Heart right ventricle (tissue), 16 donors: Measurements from ENCODE around the gene HCRTR1. TPM values are rescaled to one million over a fixed set of nuclear protein-coding genes. Genes with fewer than 3 reads are reported as not detected.

Experiments
- ATAC-seq, 8 donors: fragments of 200-7000 bp; cut with Tn5 transposase; one replicate each; pipeline ENCODE4 v1.9.1; 2020; ENCODE audit warnings: mild to moderate bottlenecking in 8 of 8, moderate library complexity in 8 of 8, moderate number of reproducible peaks in 1 of 8
- DNase-seq, 2 donors: peaks; one replicate each; pipeline ENCODE4 v3.0.0-alpha.2; 2020
- H3K27ac ChIP-seq, 10 donors: fragments of 200-600 bp; sonication (generic) in 2 of 10; one replicate each; pipeline versions ENCODE4 v1.5.0 to v1.8.0; 2020 to 2022; ENCODE audit warnings: mild to moderate bottlenecking in 3 of 10
- H3K27me3 ChIP-seq, 7 donors: fragments of 200-600 bp; one replicate each; pipeline ENCODE4 v1.8.0; 2021 to 2022; ENCODE audit warnings: mild to moderate bottlenecking in 2 of 7
- H3K36me3 ChIP-seq, 9 donors: fragments of 200-600 bp; sonication (generic) in 1 of 9; one replicate each; pipeline versions ENCODE4 v1.5.0 to v1.8.0; 2020 to 2022; ENCODE audit warnings: mild to moderate bottlenecking in 2 of 9
- H3K4me1 ChIP-seq, 9 donors: fragments of 200-600 bp; sonication (generic) in 1 of 9; one replicate each; pipeline versions ENCODE4 v1.5.0 to v1.8.0; 2020 to 2022; ENCODE audit warnings: mild to moderate bottlenecking in 4 of 9
- H3K4me3 ChIP-seq, 10 donors: fragments of 200-600 bp; sonication (generic) in 2 of 10; one replicate each; pipeline versions ENCODE4 v1.5.0 to v1.8.0; 2020 to 2022; ENCODE audit warnings: mild to moderate bottlenecking in 7 of 10, moderate library complexity in 2 of 10
- H3K9me3 ChIP-seq, 11 donors: fragments of 200-600 bp in 10 of 11; sonication (generic) in 2 of 11; one replicate each; pipeline versions ENCODE4 v1.5.0 to v1.8.0; 2013 to 2022; ENCODE audit warnings: mild to moderate bottlenecking in 2 of 11, control low read depth in 1 of 11, moderate library complexity in 1 of 11
- CTCF ChIP-seq, 9 donors: fragments of 200-600 bp; sonication (generic) in 2 of 9; IDR thresholded peaks; one replicate each; pipeline versions ENCODE4 v1.5.0 to v1.8.0; 2021 to 2022; ENCODE audit warnings: antibody characterized with exemption in 9 of 9, mild to moderate bottlenecking in 5 of 9, moderate library complexity in 1 of 9
- WGBS, 2 donors: extraction: QIAGEN DNeasy Blood & Tissue Kit; methylation state at CpG; one replicate each; pipeline ENCODE4 v1.1.7; 2013; ENCODE audit warnings: inconsistent platforms in 1 of 2; 5-methylcytosine and 5-hydroxymethylcytosine counted together
- intact Hi-C, 10 donors: fragments of 100-400 bp; cut with DNase I; formaldehyde crosslinking; loops; one replicate each; pipeline versions ENCODE4 v1.11.1 to v1.14.2; 2022
- polyA plus RNA-seq, 2 donors: library from polyadenylated mRNA; stranded (reverse); fragments of 200-250 nt; gene quantifications; one replicate each; pipeline ENCODE4 v1.2.3, GENCODE V29; 2013
- total RNA-seq, 10 donors: library from RNA; stranded (reverse); fragmentation: NEBNext Ultra II Directional in 3 of 10; extraction: Animal tissue kit (Norgen Biotek cat#: 25700) in 3 of 10; gene quantifications; one replicate each; pipeline versions ENCODE4 v1.2.1 to v1.2.4, GENCODE V29; 2021 to 2023
- donor health status: Arrhythmogenic right ventricular cardiomyopathy.
- donor health status: ischemic (EF 13 %, LVEDD 7.1; RV severe dilation, severe dysfunction).
- donor health status: healthy with polysubstance abuse.
- donor health status: DM: no; HTN: yes; CAD: no.
- donor health status: DM: no; HTN: no; CAD: no.
- donor health status: ischemic (EF 25% LVEDD 6.9; RV normal size, moderate dysfunction).
- donor health status: ischemic (EF 25% LVEDD 5.7; RV mildly dilated, moderate dysfunction).
- donor health status: healthy.
- donor health status: DM: yes; HTN: yes; CAD: no.
- donor health status: Ischemic cardiomyopathy.
- donor health status: ischemic (EF 35%, LVEDD 5.7; RV mildly dilated, moderate dysfunction).
- donor health status: nonischemic (EF 11% LVEDD 7.7; RV severe dilation, severe dysfunction).
- donor health status: DM: yes; HTN: yes; CAD: no.
- donor health status: PGD.
- donor health status: ischemic (EF 29% LVEDD 5.4; RV normal size, mild dysfunction).
- donor health status: nonischemic (EF 23%, LVEDD 6.1; RV moderate dilation, normal function).

Gene HCRTR1
- total and polyA plus RNA-seq, 12 donors = 0.17 to 1.5 (median 0.37) TPM; not detected in 4

GRCh38 chr1:31628931-31629556 lies 11.6 kb downstream of the HCRTR1 start:
- intact Hi-C loops = no loop called here
- peak overlapping the region; percentile 72 to 97 (median 90) for H3K27ac ChIP-seq
- no peaks in the 10 kb centered on the region for H3K9me3 ChIP-seq
- WGBS, 2 donors = 56 to 68% methylated on average over 6 of the region's 6 CpGs
- ATAC-seq (no peak), DNase-seq (no peak)
- peaks cover 35 to 89% (median 63%) of the 10 kb centered on the region in 9 donors for H3K4me1 ChIP-seq
- H3K27me3 ChIP-seq = no peaks in the 10 kb centered on the region
- no peak overlapping the region for H3K4me3 ChIP-seq
- TF ChIP-seq CTCF (IDR thresholded peaks at IDR 0.05) = no peak
- H3K36me3 ChIP-seq = peaks cover 0 to 73% (median 30%) of the 10 kb centered on the region in 9 donors

- Histone ChIP-seq H3K36me3 (peaks cover 0 to 83% (median 32%) of the 10 kb centered on the region in 9 donors), H3K9me3 (no peaks in the 10 kb centered on the region), H3K27ac (peak overlapping the region in 6 of 10 donors; percentile 69 to 95 (median 80)), H3K4me1 (peaks cover 22 to 98% (median 74%) of the 10 kb centered on the region in 9 donors), H3K27me3 (no peaks in the 10 kb centered on the region), H3K4me3 (no peak overlapping the region)
- no peak for TF ChIP-seq CTCF (IDR thresholded peaks at IDR 0.05)
- intact Hi-C loops = no loop called here
- DNase-seq (no peak), ATAC-seq (no peak)
- 96 to 98% methylated on average over 3 of the region's 3 CpGs for WGBS, 2 donors
Observed at GRCh38 chr1:31632649-31633048, 15.2 kb downstream of the HCRTR1 start.

- H3K36me3 ChIP-seq = peaks cover 0 to 78% (median 32%) of the 10 kb centered on the region in 9 donors
- no peaks in the 10 kb centered on the region for H3K9me3 ChIP-seq
- no peaks in the 10 kb centered on the region for H3K27me3 ChIP-seq
- ATAC-seq (no peak), DNase-seq (no peak)
- no peak overlapping the region for H3K4me3 ChIP-seq
- intact Hi-C loops = no loop called here
- peaks cover 24 to 98% (median 70%) of the 10 kb centered on the region in 9 donors for H3K4me1 ChIP-seq
- peak in 7 of 9 donors; percentile 39 to 54 (median 47) for TF ChIP-seq CTCF (IDR thresholded peaks at IDR 0.05)
- 57 to 67% methylated on average over 4 of the region's 4 CpGs for WGBS, 2 donors
- H3K27ac ChIP-seq = peak overlapping the region in 5 of 10 donors; percentile 69 to 95 (median 78)
Observed at GRCh38 chr1:31633117-31633516, 15.6 kb downstream of the HCRTR1 start.

- H3K4me1 ChIP-seq = peaks cover 17 to 97% (median 74%) of the 10 kb centered on the region in 9 donors
- H3K27ac ChIP-seq = no peak overlapping the region
- TF ChIP-seq CTCF (IDR thresholded peaks at IDR 0.05) = no peak
Observed at GRCh38 chr1:31637915-31638673, 20.6 kb downstream of the HCRTR1 start.

More at GRCh38 chr1:31637915-31638673, 20.6 kb downstream of the HCRTR1 start:
- H3K27me3 ChIP-seq = no peaks in the 10 kb centered on the region
- ATAC-seq (no peak), DNase-seq (no peak)
- peaks cover 0 to 43% (median 7%) of the 10 kb centered on the region in 9 donors for H3K36me3 ChIP-seq
- no peak overlapping the region for H3K4me3 ChIP-seq
- intact Hi-C loops = no loop called here
- H3K9me3 ChIP-seq = no peaks in the 10 kb centered on the region
- WGBS, 2 donors = 61 to 62% methylated on average over 5 of the region's 5 CpGs
